ENCODE measurements around the gene MEF2A.

DNA sequence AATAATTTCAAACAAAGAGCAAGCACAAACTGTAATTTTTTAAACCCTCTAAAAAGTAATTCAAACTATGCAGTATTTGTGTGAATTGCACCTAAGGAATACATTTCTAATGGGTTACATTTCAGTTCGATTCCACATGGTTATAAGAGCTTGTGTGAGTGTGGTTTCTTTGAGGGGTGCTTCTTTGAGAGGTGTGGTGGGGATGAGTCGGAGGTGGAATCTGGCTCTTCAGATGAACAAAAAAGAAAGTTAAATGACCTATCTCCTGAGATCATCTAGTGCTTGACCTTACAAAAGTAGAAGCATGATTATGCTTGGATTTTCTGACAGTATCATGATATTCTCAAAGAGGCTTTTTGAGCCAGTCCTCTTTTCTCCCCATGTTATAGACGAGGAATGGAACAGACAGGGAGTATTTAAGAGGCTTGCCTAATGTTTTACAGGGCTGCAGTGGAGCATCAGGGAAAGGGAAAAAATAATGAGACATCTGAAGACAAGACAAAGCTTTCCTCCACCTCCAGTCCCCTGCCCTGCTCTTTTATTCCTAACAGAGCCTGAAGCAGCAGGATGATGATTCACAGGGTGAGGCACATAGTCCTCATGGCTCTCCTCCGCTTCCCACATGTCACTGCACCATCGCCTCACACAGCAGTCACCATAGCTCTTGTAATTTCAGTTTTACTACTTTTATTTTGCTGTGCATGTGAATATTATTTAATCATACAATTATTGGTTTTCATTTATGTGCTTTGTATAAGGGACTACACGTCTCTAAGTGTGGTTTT, 85.4 kb downstream of the MEF2A start:
- TF ChIP-seq POLR2A (IDR thresholded peaks at IDR 0.05) = no peak
- TF ChIP-seq, protein P1, sequence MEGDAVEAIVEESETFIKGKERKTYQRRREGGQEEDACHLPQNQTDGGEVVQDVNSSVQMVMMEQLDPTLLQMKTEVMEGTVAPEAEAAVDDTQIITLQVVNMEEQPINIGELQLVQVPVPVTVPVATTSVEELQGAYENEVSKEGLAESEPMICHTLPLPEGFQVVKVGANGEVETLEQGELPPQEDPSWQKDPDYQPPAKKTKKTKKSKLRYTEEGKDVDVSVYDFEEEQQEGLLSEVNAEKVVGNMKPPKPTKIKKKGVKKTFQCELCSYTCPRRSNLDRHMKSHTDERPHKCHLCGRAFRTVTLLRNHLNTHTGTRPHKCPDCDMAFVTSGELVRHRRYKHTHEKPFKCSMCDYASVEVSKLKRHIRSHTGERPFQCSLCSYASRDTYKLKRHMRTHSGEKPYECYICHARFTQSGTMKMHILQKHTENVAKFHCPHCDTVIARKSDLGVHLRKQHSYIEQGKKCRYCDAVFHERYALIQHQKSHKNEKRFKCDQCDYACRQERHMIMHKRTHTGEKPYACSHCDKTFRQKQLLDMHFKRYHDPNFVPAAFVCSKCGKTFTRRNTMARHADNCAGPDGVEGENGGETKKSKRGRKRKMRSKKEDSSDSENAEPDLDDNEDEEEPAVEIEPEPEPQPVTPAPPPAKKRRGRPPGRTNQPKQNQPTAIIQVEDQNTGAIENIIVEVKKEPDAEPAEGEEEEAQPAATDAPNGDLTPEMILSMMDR (IDR thresholded peaks at IDR 0.05) = no peak
